NCI-H1092 (cell line): ENCODE measurements around the gene UBL3.

Source experiments
- DNase-seq: peaks from one replicate; lab custom pipeline; 2025; lab: John Stamatoyannopoulos, UW

UBL3 gene

GRCh38 chr13:29810145-29810742, 40.2 kb downstream of the UBL3 start:
- no peak for DNase-seq

- DNase-seq, result no peak
These were observed 42.2 kb downstream of the UBL3 start for GRCh38 chr13:29808264-29808663.

DNA sequence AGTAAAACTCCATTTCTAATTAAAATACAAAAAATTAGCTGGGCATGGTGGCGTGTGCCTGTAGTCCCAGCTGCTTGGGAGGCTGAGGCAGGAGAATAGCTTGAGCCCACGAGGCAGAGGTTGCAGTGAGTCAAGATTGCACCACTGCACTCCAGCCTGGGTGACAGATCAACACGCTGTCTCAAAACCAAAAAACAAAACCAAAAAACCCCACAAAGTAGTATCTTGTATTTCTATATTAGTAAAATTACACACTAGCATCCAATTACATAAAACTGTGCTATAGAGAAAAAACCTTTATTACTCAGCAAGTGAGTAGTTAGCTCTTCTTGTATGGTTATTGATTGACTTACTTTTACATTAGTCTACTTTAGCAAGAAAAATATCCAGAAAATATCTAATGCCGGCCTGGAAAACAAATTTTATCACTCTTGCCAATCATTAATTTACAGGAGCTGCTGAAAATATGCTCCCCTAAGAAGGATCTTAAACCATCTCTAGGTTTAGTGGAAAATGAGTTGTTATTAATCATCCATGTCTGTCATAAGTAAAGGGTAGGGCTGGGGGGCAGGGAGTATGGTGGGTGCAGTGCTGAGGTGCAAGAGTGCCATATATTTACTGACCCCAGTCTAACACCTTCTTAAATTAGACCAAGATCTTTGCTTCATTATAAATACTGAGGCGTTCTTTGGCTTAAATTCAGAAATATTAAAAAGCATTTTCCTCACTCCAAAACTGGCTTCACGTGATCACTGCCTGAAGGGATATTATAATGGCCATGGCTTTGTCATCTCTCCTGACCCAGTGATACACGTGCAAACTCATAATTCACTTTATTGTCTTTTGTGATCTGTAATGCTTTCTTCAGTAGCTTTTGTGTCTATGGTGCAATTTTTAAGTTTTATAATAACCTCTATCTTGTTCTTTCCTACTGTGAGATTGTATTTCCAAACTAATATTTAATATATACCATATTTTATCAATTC, 44.1 kb downstream of the UBL3 start:
- DNase-seq, result no peak

DNA sequence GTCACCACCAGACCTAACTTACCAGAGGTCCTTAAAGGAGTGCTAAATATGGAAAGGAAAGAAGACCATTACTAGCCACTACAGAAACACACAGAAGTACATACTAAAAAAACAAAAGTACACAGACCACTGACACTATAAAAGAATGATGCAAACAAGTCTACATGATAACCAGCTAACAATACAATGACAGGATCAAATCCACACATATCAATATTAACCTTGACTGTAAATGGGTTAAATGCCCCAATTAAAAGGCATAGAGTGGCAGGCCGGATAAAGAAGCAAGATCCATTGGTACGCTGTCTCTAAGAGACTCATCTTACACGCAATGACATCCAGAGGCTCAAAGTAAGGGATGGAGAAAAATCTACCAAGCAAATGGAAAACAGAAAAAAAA, 47.2 kb downstream of the UBL3 start:
- no peak for DNase-seq

DNA sequence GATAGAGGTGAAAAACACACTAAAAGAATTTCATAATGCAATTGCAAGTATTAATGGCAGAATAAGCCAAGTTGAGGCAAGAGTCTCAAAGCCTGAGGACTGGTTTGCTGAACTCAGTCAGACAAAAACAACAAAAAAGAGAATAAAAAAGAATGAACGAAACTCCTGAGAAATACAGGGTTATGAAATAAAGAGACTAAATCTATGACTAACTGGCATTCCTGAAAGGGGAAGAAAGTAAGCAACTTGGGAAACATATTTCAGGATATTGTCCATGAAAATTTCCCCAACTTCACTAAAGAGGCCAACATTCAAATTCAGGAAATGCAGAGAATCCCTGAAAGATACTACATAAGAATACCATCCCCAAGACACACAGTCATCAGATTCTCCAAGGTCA, 47.8 kb downstream of the UBL3 start:
- no peak for DNase-seq

DNA sequence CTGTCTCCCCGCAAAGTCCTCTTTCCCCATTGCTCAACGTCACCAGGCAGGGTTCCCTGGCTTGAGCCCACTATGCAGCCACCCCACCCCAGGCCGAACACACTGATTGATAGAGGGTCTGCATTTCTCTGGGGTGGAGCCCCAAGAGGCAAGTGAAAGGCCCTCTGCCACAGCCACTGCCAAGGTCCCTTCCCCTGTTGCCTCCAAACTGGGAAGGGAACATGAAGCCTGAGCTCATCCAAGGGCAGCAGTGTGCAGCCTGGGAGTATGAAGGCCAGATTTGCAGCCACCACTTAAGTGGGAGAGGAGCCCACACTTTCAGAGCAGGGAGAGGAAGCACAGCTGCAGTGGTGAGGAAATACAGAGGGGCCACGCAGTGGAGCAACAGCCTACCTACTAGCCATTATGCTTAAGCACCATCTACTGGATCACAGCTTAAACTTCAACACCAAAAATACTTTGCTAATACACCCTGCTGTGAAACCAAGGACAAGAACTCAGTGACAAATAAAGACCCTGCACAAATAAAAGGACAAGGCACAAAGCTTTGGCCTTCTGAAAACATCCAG, 48.6 kb downstream of the UBL3 start:
- no peak for DNase-seq

DNA sequence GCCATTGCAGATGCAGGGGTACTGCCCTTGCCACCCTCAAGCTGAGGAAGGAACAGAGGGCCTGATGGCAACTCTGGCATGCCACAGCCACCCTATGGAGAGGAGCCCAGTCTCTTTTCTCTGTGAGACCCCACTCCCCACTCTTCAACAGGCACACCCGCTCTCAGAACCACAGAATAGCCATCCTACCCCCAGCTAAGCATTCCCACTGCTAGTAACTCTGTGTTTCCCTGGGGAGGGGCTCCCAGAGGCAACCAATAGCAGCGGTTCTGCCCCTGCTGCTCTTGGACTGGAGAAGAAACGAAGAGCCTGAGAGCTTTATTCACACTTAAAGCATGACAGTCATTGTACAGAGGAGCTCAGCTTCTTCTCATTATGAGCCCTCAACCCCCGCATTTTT, 49.3 kb downstream of the UBL3 start:
- DNase-seq, result no peak

- DNase-seq, result no peak
These were observed 49.7 kb downstream of the UBL3 start for GRCh38 chr13:29800687-29801086.

DNA sequence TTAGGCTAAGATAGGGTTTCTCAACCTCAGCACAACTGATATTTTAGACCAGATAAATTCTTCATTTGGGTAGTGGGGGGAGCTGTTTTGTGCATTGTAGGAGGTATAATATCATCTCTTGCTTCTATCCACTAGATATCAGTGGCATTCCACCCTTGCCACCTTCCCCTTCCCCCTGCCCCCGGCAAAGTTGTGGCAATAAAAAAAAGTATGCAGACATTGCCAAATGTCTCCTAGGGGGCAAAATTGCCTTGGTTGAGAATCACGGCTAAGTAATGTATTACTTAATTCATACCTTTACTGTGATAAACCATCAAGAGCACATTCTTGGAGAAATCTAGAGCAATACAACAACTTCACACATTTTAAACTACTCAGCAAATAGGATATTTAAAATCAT, 51.4 kb downstream of the UBL3 start:
- DNase-seq, result no peak

- DNase-seq, result no peak
These were observed 58.2 kb downstream of the UBL3 start for GRCh38 chr13:29791997-29792780.

GRCh38 chr13:29791508-29791907, 58.9 kb downstream of the UBL3 start:
- DNase-seq, result no peak

DNA sequence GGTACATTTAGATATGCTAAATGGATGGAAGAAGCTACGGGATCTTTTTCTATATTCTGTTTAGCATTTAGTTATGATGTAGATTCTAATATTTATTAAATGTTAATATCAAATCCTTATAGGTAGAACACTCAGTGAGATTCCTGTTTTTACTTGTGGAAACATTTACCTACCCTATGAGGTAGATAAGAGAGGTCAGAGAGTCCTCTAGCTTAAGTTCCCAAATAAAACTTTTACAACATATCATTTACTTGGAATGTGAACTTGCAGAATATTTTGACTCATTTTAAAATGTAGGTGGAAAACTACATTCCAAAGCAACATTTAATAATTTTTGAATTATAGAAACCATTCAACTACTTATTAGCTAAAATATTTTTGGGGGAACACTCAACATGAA, 63.7 kb downstream of the UBL3 start:
- no peak for DNase-seq

- no peak for DNase-seq
These were observed 64.4 kb downstream of the UBL3 start for GRCh38 chr13:29785978-29786377.

GRCh38 chr13:29782798-29783197, 67.6 kb downstream of the UBL3 start:
- no peak for DNase-seq

DNA sequence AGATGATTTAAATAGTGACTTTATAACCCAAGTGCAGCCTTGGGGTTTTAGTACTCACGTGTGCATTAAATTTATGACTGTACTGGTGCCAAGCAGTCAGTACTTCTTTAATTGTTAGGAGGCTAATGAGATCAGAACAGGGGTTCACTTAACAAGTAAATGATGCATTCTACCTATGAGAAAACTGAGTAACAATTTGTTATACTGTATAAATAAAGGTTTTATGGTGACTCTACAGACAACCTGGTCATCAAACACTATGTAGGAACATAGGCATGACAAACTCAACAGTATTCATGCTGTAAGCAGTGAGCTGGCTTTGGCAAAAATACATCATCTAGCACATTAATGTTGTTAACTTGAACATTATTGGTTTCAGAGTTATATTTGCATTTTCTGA, 75.6 kb downstream of the UBL3 start:
- DNase-seq, result no peak

DNA sequence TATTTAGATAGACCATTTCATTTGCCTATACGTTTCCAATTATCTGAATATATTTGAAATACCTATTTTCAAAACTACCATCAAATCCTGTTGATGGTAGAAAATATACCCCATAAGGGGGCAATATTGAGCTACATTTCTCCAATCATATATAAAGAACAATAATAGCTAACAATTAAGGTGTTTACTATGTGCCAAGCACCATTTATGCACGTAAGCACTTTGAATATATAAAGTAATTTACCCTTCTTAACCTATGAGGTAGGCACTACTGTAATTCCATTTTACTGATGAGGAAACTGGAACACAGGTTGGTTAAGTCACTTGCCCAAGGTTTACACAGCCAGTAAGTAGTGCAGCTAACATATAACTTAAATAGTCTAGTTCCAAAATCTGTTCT, 79.2 kb downstream of the UBL3 start:
- peak; percentile 1 for DNase-seq

DNA sequence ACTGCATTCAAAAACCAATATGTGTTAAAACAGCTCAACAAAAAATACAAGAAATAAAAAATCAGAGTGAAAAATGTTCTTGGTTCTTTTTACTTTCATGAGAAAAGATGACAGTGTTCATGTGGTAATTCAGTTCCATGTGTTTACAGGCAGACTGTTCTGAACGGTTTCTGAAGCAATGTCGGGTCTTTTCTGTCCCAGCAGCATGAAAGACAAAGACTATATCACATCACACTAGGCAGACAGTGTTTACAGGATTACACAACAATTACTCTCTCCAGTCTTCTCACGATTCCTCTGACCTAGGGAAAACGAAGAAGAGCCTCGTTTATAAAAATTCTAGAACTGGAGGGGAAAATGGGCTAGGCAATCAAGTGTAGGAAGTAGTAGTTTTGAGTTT, 83.4 kb downstream of the UBL3 start:
- DNase-seq, result no peak

GRCh38 chr13:29763436-29764180, 86.8 kb downstream of the UBL3 start:
- no peak for DNase-seq

DNA sequence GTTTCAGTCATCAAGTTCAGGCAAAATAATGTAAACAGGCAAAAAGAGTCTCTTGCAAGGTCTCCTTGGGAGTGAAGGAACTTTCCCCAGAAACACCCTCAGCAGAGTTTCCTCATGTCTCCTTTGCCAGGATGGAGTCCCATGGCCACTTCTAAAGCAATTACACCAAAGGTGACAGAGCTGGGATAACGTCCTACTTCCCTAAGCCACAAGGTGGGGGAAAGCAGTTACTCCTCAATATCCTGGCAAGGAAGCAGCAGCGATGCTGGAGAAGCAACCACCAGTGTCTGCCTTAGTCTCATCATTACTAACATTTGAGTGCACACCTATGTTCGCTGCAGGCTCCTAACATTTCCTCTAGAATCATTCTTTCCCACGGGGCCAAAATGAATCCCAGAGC, 88.6 kb downstream of the UBL3 start:
- DNase-seq, result no peak

- no peak for DNase-seq
These were observed 89.3 kb downstream of the UBL3 start for GRCh38 chr13:29761160-29761559.

DNA sequence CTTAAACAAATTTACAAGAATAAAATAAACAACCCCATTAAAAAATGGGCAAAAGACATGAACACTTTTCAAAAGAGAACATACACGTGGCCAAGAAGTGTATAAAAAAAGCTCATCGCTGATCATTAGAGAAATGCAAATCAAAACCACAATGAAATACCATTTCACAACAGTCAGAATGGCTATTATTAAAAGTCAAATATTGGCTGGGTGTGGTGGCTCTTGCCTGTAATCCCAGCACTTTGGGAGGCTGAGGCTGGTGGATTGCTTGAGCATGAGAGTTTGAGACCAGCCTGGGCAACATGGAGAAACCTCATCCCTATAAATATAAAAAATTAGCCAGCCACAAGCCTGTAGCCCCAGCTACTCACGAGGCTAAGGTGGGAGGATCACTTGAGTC, 89.9 kb downstream of the UBL3 start:
- no peak for DNase-seq
